Ishikawa (cell line): ENCODE measurements around the gene PARP1.

Experiments
- CEBPB ChIP-seq: IDR thresholded peaks from 2 replicates; pipeline ENCODE4 v1.6.1; 2012
- CREB1 ChIP-seq: IDR thresholded peaks from 2 replicates; pipeline ENCODE4 v1.6.1; 2012; ENCODE audit warnings: low read depth
- EGR1 ChIP-seq: IDR thresholded peaks from 2 replicates; pipeline ENCODE4 v1.6.1; 2012
- EP300 ChIP-seq: IDR thresholded peaks from 2 replicates; pipeline ENCODE4 v1.6.1; 2012; ENCODE audit warnings: borderline replicate concordance
- FOXM1 ChIP-seq: IDR thresholded peaks from 2 replicates; pipeline ENCODE4 v1.6.1; 2012; ENCODE audit warnings: low read depth, borderline replicate concordance
- NFIC ChIP-seq: IDR thresholded peaks from 2 replicates; pipeline ENCODE4 v1.6.1; 2012
- RAD21 ChIP-seq: IDR thresholded peaks from 2 replicates; pipeline ENCODE4 v1.6.1; 2012; ENCODE audit warnings: low read depth
- TAF1 ChIP-seq: IDR thresholded peaks from 2 replicates; pipeline ENCODE4 v1.6.1; 2012; ENCODE audit warnings: low read depth, mild to moderate bottlenecking
- TCF12 ChIP-seq: IDR thresholded peaks from 2 replicates; pipeline ENCODE4 v1.6.1; 2012; ENCODE audit warnings: low read depth
- TEAD4 ChIP-seq: IDR thresholded peaks from 2 replicates; pipeline ENCODE4 v1.6.1; 2012
- YY1 ChIP-seq: IDR thresholded peaks from 2 replicates; pipeline ENCODE4 v1.6.1; 2012; ENCODE audit warnings: low read depth
- ZBTB7A ChIP-seq: IDR thresholded peaks from 2 replicates; pipeline ENCODE4 v1.6.1; 2012; ENCODE audit warnings: low read depth
- TF ChIP-seq, protein P1 (sequence below): IDR thresholded peaks from 2 replicates; pipeline ENCODE4 v1.6.1; 2012
- TF ChIP-seq, protein P2 (sequence below): IDR thresholded peaks from 2 replicates; pipeline ENCODE4 v1.6.1; 2012; ENCODE audit warnings: low read depth, mild to moderate bottlenecking
- TF ChIP-seq, protein P3 (sequence below): IDR thresholded peaks from 2 replicates; pipeline ENCODE4 v1.6.1; 2012

PARP1 gene

DNA sequence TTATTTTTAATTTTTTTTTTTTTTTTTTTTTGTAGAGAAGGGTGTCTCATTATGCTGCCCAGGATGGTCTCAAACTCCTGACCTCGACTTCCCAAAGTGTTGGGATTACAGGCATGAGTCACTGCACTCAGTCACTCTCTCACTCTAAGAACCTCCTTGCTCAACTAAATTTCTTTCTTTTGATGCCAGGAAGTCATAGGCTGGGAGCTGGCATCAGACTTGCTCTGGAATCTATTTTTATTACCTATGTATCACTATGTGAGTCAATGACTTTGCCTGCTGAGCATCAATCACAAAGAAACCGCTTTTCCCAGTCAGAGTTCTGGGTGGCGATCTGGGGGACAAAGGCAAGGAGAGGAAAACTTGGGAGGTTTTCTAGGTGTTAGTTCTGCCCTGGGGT, 35.5 kb upstream of the PARP1 start:
- TF ChIP-seq, protein P1, sequence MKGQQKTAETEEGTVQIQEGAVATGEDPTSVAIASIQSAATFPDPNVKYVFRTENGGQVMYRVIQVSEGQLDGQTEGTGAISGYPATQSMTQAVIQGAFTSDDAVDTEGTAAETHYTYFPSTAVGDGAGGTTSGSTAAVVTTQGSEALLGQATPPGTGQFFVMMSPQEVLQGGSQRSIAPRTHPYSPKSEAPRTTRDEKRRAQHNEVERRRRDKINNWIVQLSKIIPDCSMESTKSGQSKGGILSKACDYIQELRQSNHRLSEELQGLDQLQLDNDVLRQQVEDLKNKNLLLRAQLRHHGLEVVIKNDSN = no peak
- TF ChIP-seq RAD21 = no peak
- TF ChIP-seq, protein P2, sequence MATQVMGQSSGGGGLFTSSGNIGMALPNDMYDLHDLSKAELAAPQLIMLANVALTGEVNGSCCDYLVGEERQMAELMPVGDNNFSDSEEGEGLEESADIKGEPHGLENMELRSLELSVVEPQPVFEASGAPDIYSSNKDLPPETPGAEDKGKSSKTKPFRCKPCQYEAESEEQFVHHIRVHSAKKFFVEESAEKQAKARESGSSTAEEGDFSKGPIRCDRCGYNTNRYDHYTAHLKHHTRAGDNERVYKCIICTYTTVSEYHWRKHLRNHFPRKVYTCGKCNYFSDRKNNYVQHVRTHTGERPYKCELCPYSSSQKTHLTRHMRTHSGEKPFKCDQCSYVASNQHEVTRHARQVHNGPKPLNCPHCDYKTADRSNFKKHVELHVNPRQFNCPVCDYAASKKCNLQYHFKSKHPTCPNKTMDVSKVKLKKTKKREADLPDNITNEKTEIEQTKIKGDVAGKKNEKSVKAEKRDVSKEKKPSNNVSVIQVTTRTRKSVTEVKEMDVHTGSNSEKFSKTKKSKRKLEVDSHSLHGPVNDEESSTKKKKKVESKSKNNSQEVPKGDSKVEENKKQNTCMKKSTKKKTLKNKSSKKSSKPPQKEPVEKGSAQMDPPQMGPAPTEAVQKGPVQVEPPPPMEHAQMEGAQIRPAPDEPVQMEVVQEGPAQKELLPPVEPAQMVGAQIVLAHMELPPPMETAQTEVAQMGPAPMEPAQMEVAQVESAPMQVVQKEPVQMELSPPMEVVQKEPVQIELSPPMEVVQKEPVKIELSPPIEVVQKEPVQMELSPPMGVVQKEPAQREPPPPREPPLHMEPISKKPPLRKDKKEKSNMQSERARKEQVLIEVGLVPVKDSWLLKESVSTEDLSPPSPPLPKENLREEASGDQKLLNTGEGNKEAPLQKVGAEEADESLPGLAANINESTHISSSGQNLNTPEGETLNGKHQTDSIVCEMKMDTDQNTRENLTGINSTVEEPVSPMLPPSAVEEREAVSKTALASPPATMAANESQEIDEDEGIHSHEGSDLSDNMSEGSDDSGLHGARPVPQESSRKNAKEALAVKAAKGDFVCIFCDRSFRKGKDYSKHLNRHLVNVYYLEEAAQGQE = no peak
- TF ChIP-seq YY1 = no peak
- TF ChIP-seq TAF1 = no peak

- TF ChIP-seq CREB1 (no peak), NFIC (no peak), CEBPB (no peak), EGR1 (no peak), TEAD4 (no peak), TAF1 (no peak), EP300 (no peak), YY1 (no peak), FOXM1 (no peak), TCF12 (no peak), RAD21 (no peak), ZBTB7A (no peak)
- TF ChIP-seq, protein P3, sequence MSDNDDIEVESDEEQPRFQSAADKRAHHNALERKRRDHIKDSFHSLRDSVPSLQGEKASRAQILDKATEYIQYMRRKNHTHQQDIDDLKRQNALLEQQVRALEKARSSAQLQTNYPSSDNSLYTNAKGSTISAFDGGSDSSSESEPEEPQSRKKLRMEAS = no peak
- TF ChIP-seq, protein P1 = no peak
- TF ChIP-seq, protein P2 = no peak
These were observed 35.1 kb upstream of the PARP1 start for GRCh38 chr1:226443033-226443432.

DNA sequence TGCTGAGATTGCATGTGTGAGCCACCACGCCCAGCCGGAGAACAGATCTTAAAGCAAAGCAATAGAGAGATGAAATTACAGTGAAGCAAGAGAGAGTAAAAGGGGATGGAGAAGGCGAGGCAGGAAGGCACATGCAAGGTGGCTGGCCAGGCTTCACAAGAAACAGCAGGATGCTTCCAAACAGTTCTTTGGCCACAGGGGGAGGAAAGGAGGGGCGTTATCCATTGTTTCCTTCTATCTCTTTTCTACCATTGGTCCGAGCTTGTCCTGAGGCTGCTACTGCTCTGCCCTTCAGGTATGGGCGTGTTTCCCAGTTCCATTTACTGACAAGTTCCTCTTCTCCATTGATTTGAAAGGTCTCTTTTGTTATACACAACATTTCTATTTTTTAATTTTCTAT, 33.7 kb upstream of the PARP1 start:
- no peak for TF ChIP-seq EGR1
- no peak for TF ChIP-seq TEAD4
- no peak for TF ChIP-seq TCF12
- TF ChIP-seq CEBPB = no peak
- TF ChIP-seq CREB1 = no peak
- TF ChIP-seq FOXM1 = no peak
- no peak for TF ChIP-seq YY1
- TF ChIP-seq EP300 = no peak
- no peak for TF ChIP-seq NFIC
- TF ChIP-seq, protein P3 = no peak
- TF ChIP-seq, protein P1 = no peak
- no peak for TF ChIP-seq TAF1

DNA sequence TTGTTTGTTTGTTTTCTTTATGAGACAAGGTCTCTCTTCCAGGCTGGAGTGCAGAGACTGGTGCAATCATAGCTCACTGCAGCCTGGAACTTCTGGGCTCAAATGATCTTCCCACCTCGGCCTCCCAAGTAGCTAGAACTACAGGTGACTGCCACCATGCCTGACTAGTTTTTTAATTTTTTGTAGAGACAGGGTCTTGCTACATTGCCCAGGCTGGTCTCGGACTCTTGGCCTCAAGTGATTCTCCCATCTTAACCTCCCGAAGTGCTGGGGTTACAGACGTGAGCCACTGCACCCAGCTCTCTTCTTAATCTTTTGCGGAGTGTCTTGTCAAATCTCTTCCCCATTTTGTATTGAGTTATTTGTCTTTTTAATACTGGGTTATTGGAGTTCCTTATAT, 32.6 kb upstream of the PARP1 start:
- TF ChIP-seq, protein P3 = no peak
- TF ChIP-seq TAF1 (no peak), NFIC (no peak), CREB1 (no peak), YY1 (no peak), ZBTB7A (no peak), TEAD4 (no peak), TCF12 (no peak), FOXM1 (no peak), EP300 (no peak), EGR1 (no peak), RAD21 (no peak), CEBPB (no peak)
- TF ChIP-seq, protein P2 = no peak
- TF ChIP-seq, protein P1 = no peak
